T-helper 1 cell treated with Interleukin-12 subunit alpha and Interleukin-12 subunit beta and Interleukin-4 antibody, amounts not matched to agents 30 μg/mL and 1 μg/mL, for 36 hours (primary cell): Measurements from ENCODE around the gene TBXAS1.
"Not testable (repeated sequence)": the region's sequence is repeated elsewhere in the genome, so short reads cannot be mapped to it uniquely, and the experiment has no call there.

Source experiments
- H3K27ac Mint-ChIP-seq: one replicate; pipeline ENCODE4 v1.8.0; 2021; ENCODE audit warnings: mild to moderate bottlenecking, mixed read lengths
- H3K27me3 Mint-ChIP-seq: one replicate; pipeline ENCODE4 v1.8.0; 2021; ENCODE audit warnings: low read depth, mixed read lengths
- H3K36me3 Mint-ChIP-seq: one replicate; pipeline ENCODE4 v1.8.0; 2021; ENCODE audit warnings: low read depth, mixed read lengths
- H3K4me1 Mint-ChIP-seq: one replicate; pipeline ENCODE4 v1.8.0; 2021; ENCODE audit warnings: low read depth, mixed read lengths
- H3K4me3 Mint-ChIP-seq: one replicate; pipeline ENCODE4 v1.8.0; 2021; ENCODE audit warnings: mild to moderate bottlenecking, moderate library complexity, mixed read lengths
- H3K9me3 Mint-ChIP-seq: one replicate; pipeline ENCODE4 v1.8.0; 2021; ENCODE audit warnings: mixed read lengths

Gene TBXAS1

GRCh38 chr7:139898483-139898882, 69.4 kb downstream of the TBXAS1 start:
- Mint-ChIP-seq H3K36me3 (peaks cover 4% of the 10 kb centered on the region), H3K9me3 (peaks cover 7% of the 10 kb centered on the region), H3K27me3 (peaks cover 10% of the 10 kb centered on the region), H3K27ac (no peak overlapping the region), H3K4me1 (peaks cover 4% of the 10 kb centered on the region), H3K4me3 (no peak overlapping the region)

GRCh38 chr7:139899328-139899955, 70.4 kb downstream of the TBXAS1 start:
- peaks cover 4% of the 10 kb centered on the region for H3K36me3 Mint-ChIP-seq
- peaks cover 17% of the 10 kb centered on the region for H3K27me3 Mint-ChIP-seq
- peaks cover 4% of the 10 kb centered on the region for H3K4me1 Mint-ChIP-seq
- no peak overlapping the region for H3K27ac Mint-ChIP-seq
- H3K4me3 Mint-ChIP-seq: no peak overlapping the region
- H3K9me3 Mint-ChIP-seq: peaks cover 17% of the 10 kb centered on the region

DNA sequence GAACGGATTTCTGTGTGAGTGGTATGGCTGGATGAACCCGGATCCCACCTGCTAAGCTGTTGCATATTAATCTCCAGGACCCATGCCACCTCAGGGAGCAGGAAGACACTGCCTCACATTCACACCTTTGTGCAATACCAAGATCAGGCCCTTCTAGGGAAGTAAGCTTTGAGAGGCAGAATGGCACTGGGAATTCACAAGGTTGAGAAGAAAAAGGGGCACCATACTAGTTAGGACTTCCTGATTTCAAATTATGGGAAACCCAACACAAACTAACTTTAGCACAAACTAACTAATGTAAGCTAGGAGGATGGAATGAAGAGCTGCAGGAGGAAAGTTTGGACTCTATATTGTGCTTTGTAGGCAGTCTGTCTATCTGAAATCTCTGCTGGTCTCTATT, 71.3 kb downstream of the TBXAS1 start:
- Mint-ChIP-seq H3K36me3 (peaks cover 4% of the 10 kb centered on the region), H3K27ac (no peak overlapping the region), H3K27me3 (peaks cover 16% of the 10 kb centered on the region), H3K4me3 (no peak overlapping the region), H3K4me1 (no peaks in the 10 kb centered on the region), H3K9me3 (peaks cover 25% of the 10 kb centered on the region)

GRCh38 chr7:139901056-139901795, 72.2 kb downstream of the TBXAS1 start:
- no peaks in the 10 kb centered on the region for H3K4me1 Mint-ChIP-seq
- H3K27ac Mint-ChIP-seq: no peak overlapping the region
- H3K27me3 Mint-ChIP-seq: peaks cover 20% of the 10 kb centered on the region
- peaks cover 4% of the 10 kb centered on the region for H3K36me3 Mint-ChIP-seq
- H3K9me3 Mint-ChIP-seq: peaks cover 25% of the 10 kb centered on the region
- H3K4me3 Mint-ChIP-seq: no peak overlapping the region

GRCh38 chr7:139901901-139902300, 72.8 kb downstream of the TBXAS1 start:
- Mint-ChIP-seq H3K4me1 (no peaks in the 10 kb centered on the region), H3K27me3 (peaks cover 25% of the 10 kb centered on the region), H3K4me3 (no peak overlapping the region), H3K27ac (no peak overlapping the region), H3K36me3 (peaks cover 4% of the 10 kb centered on the region), H3K9me3 (peaks cover 25% of the 10 kb centered on the region)

- no peak overlapping the region for H3K4me3 Mint-ChIP-seq
- no peak overlapping the region for H3K27ac Mint-ChIP-seq
- H3K4me1 Mint-ChIP-seq: no peaks in the 10 kb centered on the region
- peaks cover 4% of the 10 kb centered on the region for H3K36me3 Mint-ChIP-seq
- H3K27me3 Mint-ChIP-seq: peaks cover 28% of the 10 kb centered on the region
- H3K9me3 Mint-ChIP-seq: peaks cover 25% of the 10 kb centered on the region
These were observed 73.5 kb downstream of the TBXAS1 start for GRCh38 chr7:139902436-139903102.

- peaks cover 27% of the 10 kb centered on the region for H3K9me3 Mint-ChIP-seq
- H3K4me3 Mint-ChIP-seq, H3K36me3 Mint-ChIP-seq, H3K27ac Mint-ChIP-seq, H3K4me1 Mint-ChIP-seq: not testable (repeated sequence)
- H3K27me3 Mint-ChIP-seq: peaks cover 31% of the 10 kb centered on the region
These were observed 74.0 kb downstream of the TBXAS1 start for GRCh38 chr7:139903103-139903477.

GRCh38 chr7:139906879-139907278, 77.8 kb downstream of the TBXAS1 start:
- peaks cover 54% of the 10 kb centered on the region for H3K27me3 Mint-ChIP-seq
- peaks cover 30% of the 10 kb centered on the region for H3K9me3 Mint-ChIP-seq
- no peak overlapping the region for H3K27ac Mint-ChIP-seq
- H3K4me1 Mint-ChIP-seq: no peaks in the 10 kb centered on the region
- peaks cover 4% of the 10 kb centered on the region for H3K36me3 Mint-ChIP-seq
- H3K4me3 Mint-ChIP-seq: no peak overlapping the region

DNA sequence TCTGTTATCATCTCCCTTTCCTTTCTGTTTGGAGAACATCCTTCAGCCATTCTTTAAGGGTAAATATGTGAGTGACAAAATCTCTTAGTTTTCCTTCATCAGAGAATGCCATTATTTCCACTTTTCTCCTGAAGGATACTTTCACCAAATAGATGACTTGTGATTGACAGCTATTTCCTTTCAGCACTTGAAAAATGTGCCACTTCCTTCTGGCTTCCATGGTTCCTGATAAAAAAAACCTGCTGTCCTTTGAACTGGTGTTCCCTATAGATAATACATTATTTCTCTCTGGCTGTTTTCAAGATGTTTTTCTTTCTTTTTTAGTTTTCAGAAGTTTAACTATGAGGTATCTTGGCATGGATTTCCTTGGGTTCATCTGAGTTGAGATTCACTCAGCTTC, 79.7 kb downstream of the TBXAS1 start:
- H3K9me3 Mint-ChIP-seq: peaks cover 19% of the 10 kb centered on the region
- no peak overlapping the region for H3K4me3 Mint-ChIP-seq
- no peaks in the 10 kb centered on the region for H3K4me1 Mint-ChIP-seq
- H3K27ac Mint-ChIP-seq: no peak overlapping the region
- H3K36me3 Mint-ChIP-seq: no peaks in the 10 kb centered on the region
- peaks cover 51% of the 10 kb centered on the region for H3K27me3 Mint-ChIP-seq

GRCh38 chr7:139909379-139910050, 80.5 kb downstream of the TBXAS1 start:
- Mint-ChIP-seq H3K27me3 (peaks cover 46% of the 10 kb centered on the region), H3K4me3 (no peak overlapping the region), H3K36me3 (peaks cover under 1% of the 10 kb centered on the region), H3K9me3 (peaks cover 12% of the 10 kb centered on the region), H3K4me1 (peaks cover under 1% of the 10 kb centered on the region), H3K27ac (no peak overlapping the region)

DNA sequence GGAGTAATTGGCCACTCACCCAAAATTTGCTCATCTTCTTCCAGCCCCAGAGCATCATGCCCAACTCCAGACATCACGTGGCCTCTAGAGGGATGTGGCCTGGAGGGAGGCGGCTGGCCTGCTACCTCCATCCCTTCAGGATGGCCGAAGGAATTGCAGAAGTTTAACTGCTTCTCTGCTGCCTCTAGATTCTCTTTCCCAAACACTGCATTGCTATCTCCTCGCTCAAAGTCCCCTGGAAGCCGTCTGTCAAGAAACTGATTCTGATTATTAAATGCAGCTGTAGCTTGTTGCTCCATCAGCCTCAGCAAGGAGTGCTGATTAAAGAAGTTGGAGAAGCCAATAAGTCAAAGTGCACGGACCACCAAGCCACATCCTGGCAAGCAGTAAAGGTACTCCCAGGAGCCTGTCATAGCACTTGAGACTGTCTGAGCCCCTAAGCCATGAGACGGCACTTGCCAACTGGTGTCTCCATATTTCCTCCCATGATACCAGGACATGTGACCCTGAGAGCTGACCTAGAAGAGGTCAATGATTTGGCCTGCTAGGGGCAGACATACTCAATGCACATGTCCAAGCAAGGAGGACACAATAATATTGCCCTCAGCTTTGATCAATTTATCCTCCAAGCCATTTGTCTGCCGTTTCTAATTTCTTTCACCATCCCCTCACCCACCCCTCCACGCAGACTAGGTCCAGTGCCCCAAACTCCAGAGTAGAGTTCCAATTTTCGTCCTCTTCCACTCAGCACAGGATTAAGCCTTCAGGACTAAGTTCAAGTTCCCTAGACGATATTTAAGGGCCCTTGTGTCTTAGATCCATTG, 84.2 kb downstream of the TBXAS1 start:
- peaks cover 3% of the 10 kb centered on the region for H3K36me3 Mint-ChIP-seq
- peaks cover 19% of the 10 kb centered on the region for H3K4me1 Mint-ChIP-seq
- H3K27me3 Mint-ChIP-seq: peaks cover 24% of the 10 kb centered on the region
- no peak overlapping the region for H3K27ac Mint-ChIP-seq
- H3K9me3 Mint-ChIP-seq: peaks cover under 1% of the 10 kb centered on the region
- H3K4me3 Mint-ChIP-seq: no peak overlapping the region

DNA sequence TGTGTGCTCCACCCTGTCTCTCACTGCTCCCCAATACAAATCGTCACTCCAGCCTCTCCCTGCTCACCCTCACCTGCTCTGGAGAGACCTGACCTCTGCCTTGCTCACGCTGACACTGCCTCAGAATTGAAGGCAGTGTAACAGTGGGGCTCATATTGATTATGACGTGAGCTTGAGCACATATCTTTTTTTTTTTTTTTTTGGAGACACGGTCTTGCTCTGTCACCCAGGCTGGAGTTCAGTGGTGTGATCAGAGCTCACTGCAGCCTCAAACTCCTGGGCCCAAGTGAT, 84.7 kb downstream of the TBXAS1 start:
- Mint-ChIP-seq H3K9me3 (no peaks in the 10 kb centered on the region), H3K27ac (no peak overlapping the region), H3K36me3 (peaks cover 3% of the 10 kb centered on the region), H3K4me3 (no peak overlapping the region), H3K27me3 (peaks cover 21% of the 10 kb centered on the region), H3K4me1 (peaks cover 19% of the 10 kb centered on the region)

- Mint-ChIP-seq H3K27me3 (peaks cover 14% of the 10 kb centered on the region), H3K4me1 (peaks cover 19% of the 10 kb centered on the region), H3K27ac (no peak overlapping the region), H3K9me3 (no peaks in the 10 kb centered on the region), H3K36me3 (peaks cover 3% of the 10 kb centered on the region), H3K4me3 (no peak overlapping the region)
These were observed 85.5 kb downstream of the TBXAS1 start for GRCh38 chr7:139914306-139915267.
